Left ventricle myocardium inferior (tissue), 1 donor: ENCODE measurements around the gene STAMBP. TPM values are rescaled to one million over a fixed set of nuclear protein-coding genes. Genes with fewer than 3 reads are reported as not detected.

Experiments used
- DNase-seq: peaks from one replicate; pipeline ENCODE4 v3.0.0-alpha.2; 2020
- H3K27ac ChIP-seq: fragments of 200-600 bp; replicated peaks from 2 replicates; pipeline ENCODE4 v1.8.0; 2021
- H3K27me3 ChIP-seq: fragments of 200-600 bp; 2 replicates; pipeline ENCODE4 v1.8.0; 2021; ENCODE audit warnings: low read depth
- H3K36me3 ChIP-seq: fragments of 200-600 bp; 2 replicates; pipeline ENCODE4 v1.8.0; 2021
- H3K4me1 ChIP-seq: fragments of 200-600 bp; 2 replicates; pipeline ENCODE4 v1.8.0; 2021
- H3K4me3 ChIP-seq: fragments of 200-600 bp; 2 replicates; pipeline ENCODE4 v1.8.0; 2021; ENCODE audit warnings: mild to moderate bottlenecking, moderate library complexity
- H3K9me3 ChIP-seq: fragments of 200-600 bp; replicated peaks from 2 replicates; pipeline ENCODE4 v1.8.0; 2021
- CTCF ChIP-seq: fragments of 200-600 bp; IDR thresholded peaks from 2 replicates; pipeline ENCODE4 v1.8.0; 2021; ENCODE audit warnings: antibody characterized with exemption, mild to moderate bottlenecking, borderline replicate concordance
- intact Hi-C: fragments of 100-400 bp; cut with micrococcal nuclease; formaldehyde crosslinking; loops from one replicate; pipeline ENCODE4 v1.11.0; 2022
- total RNA-seq: library from RNA; stranded (reverse); fragmentation: NEBNext Ultra II Directional; extraction: Animal tissue kit (Norgen Biotek cat#: 25700); gene quantifications from one replicate; pipeline ENCODE4 v1.2.1, GENCODE V29; 2021
- donor health status: DM: no; HTN: yes; CAD: no; lungs with severe emphysema.

STAMBP gene
- total RNA-seq, 1 donor from 2014 or later = 35.5 TPM

- DNase-seq = no peak
- Histone ChIP-seq H3K27me3 (no peaks in the 10 kb centered on the region), H3K36me3 (peaks cover 99% of the 10 kb centered on the region), H3K4me1 (no peaks in the 10 kb centered on the region), H3K4me3 (no peak overlapping the region), H3K9me3 (no peaks in the 10 kb centered on the region), H3K27ac (no peak overlapping the region)
- intact Hi-C loops = no loop called here
- TF ChIP-seq CTCF = no peak
These were observed 21.2 kb downstream of the STAMBP start for GRCh38 chr2:73850009-73850408.

DNA sequence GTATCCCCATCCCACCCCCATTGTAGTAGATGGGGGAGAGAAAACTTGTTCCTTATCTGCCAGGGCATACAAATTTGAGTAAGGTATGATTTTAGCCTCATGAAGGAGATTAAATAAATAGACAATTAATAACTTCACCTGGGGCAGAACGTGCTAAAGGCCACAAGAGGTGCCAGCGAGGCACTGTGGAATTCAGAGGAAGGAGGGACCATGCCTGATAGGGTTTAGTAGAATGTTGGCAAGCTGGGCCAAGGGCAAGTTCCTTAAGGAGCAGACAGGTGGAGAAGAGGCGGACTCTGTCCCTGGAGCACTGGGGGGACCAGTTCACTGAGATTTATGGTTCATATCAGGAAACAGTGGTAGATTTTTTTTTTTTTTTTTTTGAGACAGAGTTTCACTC is 22.5 kb downstream of the STAMBP start:
- no peaks in the 10 kb centered on the region for H3K27me3 ChIP-seq
- no peaks in the 10 kb centered on the region for H3K4me1 ChIP-seq
- H3K9me3 ChIP-seq = no peaks in the 10 kb centered on the region
- H3K36me3 ChIP-seq = peaks cover 98% of the 10 kb centered on the region
- H3K27ac ChIP-seq = no peak overlapping the region
- intact Hi-C loops = no loop called here
- no peak for DNase-seq
- no peak overlapping the region for H3K4me3 ChIP-seq
- no peak for TF ChIP-seq CTCF

GRCh38 chr2:73852020-73852419 is 23.3 kb downstream of the STAMBP start:
- H3K9me3 ChIP-seq = no peaks in the 10 kb centered on the region
- peaks cover 98% of the 10 kb centered on the region for H3K36me3 ChIP-seq
- no peak overlapping the region for H3K27ac ChIP-seq
- no peak for DNase-seq
- no peak for TF ChIP-seq CTCF
- intact Hi-C loops = no loop called here
- no peaks in the 10 kb centered on the region for H3K27me3 ChIP-seq
- no peaks in the 10 kb centered on the region for H3K4me1 ChIP-seq
- no peak overlapping the region for H3K4me3 ChIP-seq

DNA sequence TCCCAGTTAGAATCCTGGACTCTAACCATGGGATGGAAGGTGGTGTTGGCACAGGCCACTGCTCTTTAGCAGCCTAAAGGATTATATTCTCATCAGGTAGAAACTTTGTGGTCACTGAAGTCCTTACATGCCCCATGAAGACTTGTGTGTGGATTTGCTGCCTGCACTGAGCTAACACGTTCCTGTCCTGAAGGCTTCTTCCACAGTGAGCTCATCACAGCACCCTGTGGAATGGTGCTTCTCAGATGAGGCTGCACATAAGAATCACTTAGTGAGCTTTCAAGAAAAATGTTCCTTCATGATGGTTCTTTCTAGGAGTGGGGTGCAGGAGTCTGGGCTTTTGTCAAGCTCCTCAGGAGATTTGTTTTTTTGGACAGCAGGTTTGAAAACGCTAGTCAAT is 26.8 kb downstream of the STAMBP start:
- intact Hi-C loops = no loop called here
- no peak for TF ChIP-seq CTCF
- no peaks in the 10 kb centered on the region for H3K9me3 ChIP-seq
- no peak overlapping the region for H3K27ac ChIP-seq
- no peaks in the 10 kb centered on the region for H3K27me3 ChIP-seq
- H3K4me1 ChIP-seq = no peaks in the 10 kb centered on the region
- H3K4me3 ChIP-seq = no peak overlapping the region
- peaks cover 97% of the 10 kb centered on the region for H3K36me3 ChIP-seq
- no peak for DNase-seq

DNA sequence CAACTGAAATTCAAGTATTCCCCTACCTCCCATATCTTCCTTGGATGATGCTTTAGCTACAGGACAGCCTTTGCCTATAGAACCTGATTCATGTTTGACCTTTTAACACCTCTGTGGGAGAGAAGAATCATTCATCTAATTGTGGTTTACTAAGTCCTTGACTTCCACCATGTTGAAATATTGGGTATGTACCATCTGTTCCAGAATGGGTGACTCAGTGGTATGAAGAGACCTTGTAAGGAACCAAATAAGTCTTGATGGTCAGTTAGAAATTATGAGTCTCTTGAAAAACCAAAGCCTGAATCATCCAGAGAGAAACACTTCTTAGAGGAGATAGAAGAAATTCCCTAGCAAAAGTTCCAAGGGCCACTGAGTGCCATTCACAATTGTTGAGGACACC is 27.5 kb downstream of the STAMBP start:
- Histone ChIP-seq H3K4me1 (no peaks in the 10 kb centered on the region), H3K36me3 (peaks cover 97% of the 10 kb centered on the region), H3K27ac (no peak overlapping the region), H3K27me3 (no peaks in the 10 kb centered on the region), H3K4me3 (no peak overlapping the region), H3K9me3 (no peaks in the 10 kb centered on the region)
- no peak for DNase-seq
- TF ChIP-seq CTCF = no peak
- intact Hi-C loops = no loop called here
